A673 (cell line): Measurements from ENCODE around the gene MDH2.
"Not testable (repeated sequence)": the region's sequence is repeated elsewhere in the genome, so short reads cannot be mapped to it uniquely, and the experiment has no call there.

Experiments used
- EZH2 ChIP-seq: fragments of 200-600 bp; sonication (generic); IDR thresholded peaks from 2 replicates; pipeline ENCODE4 v1.6.1; 2017; ENCODE audit warnings: borderline replicate concordance, low read depth, mild to moderate bottlenecking, mixed read lengths, antibody characterized with exemption, low read length; ENCODE audit not compliant: poor library complexity, severe bottlenecking
- TF ChIP-seq, protein P1 (sequence below): fragments of 300-800, 200-600 bp; sonication (generic); conservative IDR thresholded peaks from 2 replicates; pipeline ENCODE4 v1.5.1; 2017; ENCODE audit warnings: low read depth, mild to moderate bottlenecking, antibody characterized with exemption, low read length, moderate library complexity, mixed read lengths

DNA sequence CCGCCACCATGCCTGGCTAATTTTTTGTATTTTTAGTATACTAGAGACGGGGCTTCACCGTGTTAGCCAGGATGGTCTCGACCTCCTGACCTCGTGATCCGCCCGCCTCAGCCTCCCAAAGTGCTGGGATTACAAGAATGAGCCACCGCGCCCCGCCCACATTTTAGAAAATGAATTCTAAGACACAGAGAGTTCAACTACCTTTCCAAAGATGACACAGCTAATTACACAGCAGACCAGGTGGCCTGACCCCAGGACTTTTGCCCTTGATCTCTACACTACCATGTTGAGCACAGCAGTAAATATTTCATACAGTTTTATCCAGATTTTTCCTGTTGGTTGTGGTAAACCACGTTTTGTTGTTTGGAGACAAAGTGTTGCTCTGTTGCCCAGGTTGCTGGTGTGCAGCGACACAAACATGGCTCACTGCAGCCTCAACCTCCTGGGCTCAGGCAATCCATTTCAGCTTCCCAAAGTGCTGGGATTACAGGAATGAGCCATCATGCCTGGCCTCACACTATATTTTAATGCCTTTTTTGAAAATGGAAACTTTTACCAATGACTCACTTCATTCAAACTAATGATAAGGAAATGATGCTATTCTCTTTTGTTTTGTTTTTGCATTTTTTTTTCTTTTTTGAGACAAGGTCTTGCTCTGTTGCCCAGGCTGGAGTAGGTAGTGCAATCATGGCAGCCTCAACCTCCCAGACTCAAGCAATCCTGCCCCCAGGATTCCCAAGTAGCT lies 54.0 kb downstream of the MDH2 start:
- TF ChIP-seq, protein P1, sequence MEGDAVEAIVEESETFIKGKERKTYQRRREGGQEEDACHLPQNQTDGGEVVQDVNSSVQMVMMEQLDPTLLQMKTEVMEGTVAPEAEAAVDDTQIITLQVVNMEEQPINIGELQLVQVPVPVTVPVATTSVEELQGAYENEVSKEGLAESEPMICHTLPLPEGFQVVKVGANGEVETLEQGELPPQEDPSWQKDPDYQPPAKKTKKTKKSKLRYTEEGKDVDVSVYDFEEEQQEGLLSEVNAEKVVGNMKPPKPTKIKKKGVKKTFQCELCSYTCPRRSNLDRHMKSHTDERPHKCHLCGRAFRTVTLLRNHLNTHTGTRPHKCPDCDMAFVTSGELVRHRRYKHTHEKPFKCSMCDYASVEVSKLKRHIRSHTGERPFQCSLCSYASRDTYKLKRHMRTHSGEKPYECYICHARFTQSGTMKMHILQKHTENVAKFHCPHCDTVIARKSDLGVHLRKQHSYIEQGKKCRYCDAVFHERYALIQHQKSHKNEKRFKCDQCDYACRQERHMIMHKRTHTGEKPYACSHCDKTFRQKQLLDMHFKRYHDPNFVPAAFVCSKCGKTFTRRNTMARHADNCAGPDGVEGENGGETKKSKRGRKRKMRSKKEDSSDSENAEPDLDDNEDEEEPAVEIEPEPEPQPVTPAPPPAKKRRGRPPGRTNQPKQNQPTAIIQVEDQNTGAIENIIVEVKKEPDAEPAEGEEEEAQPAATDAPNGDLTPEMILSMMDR, result not testable (repeated sequence)
- TF ChIP-seq EZH2, result not testable (repeated sequence)
